ENCODE data around the gene PRRG4.
"Not testable (repeated sequence)": the region's sequence is repeated elsewhere in the genome, so short reads cannot be mapped to it uniquely, and the experiment has no call there.

The PRRG4 gene

GRCh38 chr11:32821917-32822560 is 7.7 kb upstream of the PRRG4 start:
- H3K27me3 Mint-ChIP-seq (ENCODE audit: low read depth) = peaks cover 4% of the 10 kb centered on the region
- TF ChIP-seq CTCF (IDR thresholded peaks at IDR 0.05; ENCODE audit: unreplicated experiment in 3 of 3) = no peak
- no peaks in the 10 kb centered on the region for H3K9me3 Mint-ChIP-seq
- H3K4me1 Mint-ChIP-seq = no peaks in the 10 kb centered on the region
- no peak overlapping the region for H3K4me3 Mint-ChIP-seq
- H3K27ac Mint-ChIP-seq = no peak overlapping the region
- H3K36me3 Mint-ChIP-seq (ENCODE audit: low read depth) = no peaks in the 10 kb centered on the region

- not testable (repeated sequence) for H3K4me1 Mint-ChIP-seq; H3K4me3 Mint-ChIP-seq; H3K36me3 Mint-ChIP-seq (ENCODE audit: low read depth); H3K27ac Mint-ChIP-seq; H3K9me3 Mint-ChIP-seq
- peaks cover 15% of the 10 kb centered on the region for H3K27me3 Mint-ChIP-seq (ENCODE audit: low read depth)
Observed at GRCh38 chr11:32823617-32824016, 6.1 kb upstream of the PRRG4 start.

GRCh38 chr11:32826113-32826512 is 3.6 kb upstream of the PRRG4 start:
- peaks cover 38% of the 10 kb centered on the region for H3K27me3 Mint-ChIP-seq (ENCODE audit: low read depth)
- H3K36me3 Mint-ChIP-seq (ENCODE audit: low read depth) = no peaks in the 10 kb centered on the region
- no peak overlapping the region for H3K4me3 Mint-ChIP-seq
- no peak for TF ChIP-seq CTCF (IDR thresholded peaks at IDR 0.05; ENCODE audit: unreplicated experiment in 3 of 3)
- no peak overlapping the region for H3K27ac Mint-ChIP-seq
- peaks cover 12% of the 10 kb centered on the region for H3K4me1 Mint-ChIP-seq
- H3K9me3 Mint-ChIP-seq = no peaks in the 10 kb centered on the region

GRCh38 chr11:32827276-32827675 is 2.5 kb upstream of the PRRG4 start:
- H3K4me3 Mint-ChIP-seq = no peak overlapping the region
- no peak for TF ChIP-seq CTCF (IDR thresholded peaks at IDR 0.05; ENCODE audit: unreplicated experiment in 3 of 3)
- H3K27ac Mint-ChIP-seq = no peak overlapping the region
- peaks cover 49% of the 10 kb centered on the region for H3K27me3 Mint-ChIP-seq (ENCODE audit: low read depth)
- H3K4me1 Mint-ChIP-seq = peaks cover 15% of the 10 kb centered on the region
- no peaks in the 10 kb centered on the region for H3K9me3 Mint-ChIP-seq
- H3K36me3 Mint-ChIP-seq (ENCODE audit: low read depth) = no peaks in the 10 kb centered on the region

- Mint-ChIP-seq H3K27me3 (ENCODE audit: low read depth) (peaks cover 56% of the 10 kb centered on the region), H3K9me3 (no peaks in the 10 kb centered on the region)
- no peak for TF ChIP-seq CTCF (IDR thresholded peaks at IDR 0.05; ENCODE audit: unreplicated experiment in 3 of 3)
Observed at GRCh38 chr11:32829157-32829679, 509 bp upstream of the PRRG4 start.

GRCh38 chr11:32830413-32830738 is 649 bp downstream of the PRRG4 start:
- H3K27ac Mint-ChIP-seq = peak overlapping the region in 1 of 3 experiments; percentile 79
- H3K4me1 Mint-ChIP-seq = peaks cover 15% of the 10 kb centered on the region
- TF ChIP-seq CTCF (IDR thresholded peaks at IDR 0.05; ENCODE audit: unreplicated experiment in 3 of 3) = no peak
- peak overlapping the region; percentile 66 to 77 (median 66) for H3K4me3 Mint-ChIP-seq
- no peaks in the 10 kb centered on the region for H3K36me3 Mint-ChIP-seq (ENCODE audit: low read depth)
- peaks cover 60% of the 10 kb centered on the region for H3K27me3 Mint-ChIP-seq (ENCODE audit: low read depth)
- H3K9me3 Mint-ChIP-seq = no peaks in the 10 kb centered on the region

More at GRCh38 chr11:32829157-32829679, 509 bp upstream of the PRRG4 start:
- Mint-ChIP-seq H3K4me3 (peak overlapping the region; percentile 86 to 90 (median 90)), H3K27ac (peak overlapping the region; percentile 44 to 85 (median 78)), H3K4me1 (peaks cover 15% of the 10 kb centered on the region), H3K36me3 (ENCODE audit: low read depth) (no peaks in the 10 kb centered on the region)
